Upper lobe of left lung (tissue), 4 donors: ENCODE data around the gene ECI1.

Source experiments
- EP300 ChIP-seq, 4 donors: sonication (generic); formaldehyde crosslinking; IDR thresholded peaks; one replicate each; pipeline ENCODE4 v1.5.1; 2017; ENCODE audit warnings: antibody characterized with exemption in 4 of 4, control low read depth in 2 of 4
- POLR2A ChIP-seq, 4 donors: fragments of 450-650 bp; IDR thresholded peaks; one replicate each; pipeline ENCODE4 v1.5.1; 2016 to 2017; ENCODE audit warnings: antibody characterized with exemption in 4 of 4, mild to moderate bottlenecking in 2 of 4
- TF ChIP-seq, protein P1 (sequence below), 6 experiments: fragments of 450-650 bp in 4 of 6; fragments of 200-600 bp in 2 of 6; sonication (generic) in 2 of 6; IDR thresholded peaks; one replicate each; pipeline ENCODE4 v1.5.1; 2016 to 2019; ENCODE audit warnings: antibody characterized with exemption in 6 of 6

DNA sequence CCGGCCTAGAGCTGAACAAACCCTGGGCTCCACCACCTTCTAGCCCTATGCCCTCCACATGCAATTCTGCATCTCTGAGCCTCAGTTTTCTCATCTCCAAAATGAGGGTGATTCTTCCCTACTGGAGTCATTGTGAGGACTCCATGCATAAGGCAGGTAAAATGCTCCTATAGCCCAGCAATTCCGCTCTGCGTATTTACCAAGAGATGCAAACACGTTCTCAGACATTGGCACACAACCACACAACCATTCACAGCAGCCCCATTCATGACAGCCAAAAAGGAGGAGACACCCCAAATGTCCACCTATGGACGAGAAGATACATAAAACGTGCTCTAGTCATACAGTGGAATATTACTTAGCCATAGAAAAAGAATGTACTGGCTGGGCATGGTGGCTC, 51.1 kb downstream of the ECI1 start:
- TF ChIP-seq EP300 (IDR thresholded peaks at IDR 0.05) (no peak), POLR2A (IDR thresholded peaks at IDR 0.05) (no peak)
- TF ChIP-seq, protein P1, sequence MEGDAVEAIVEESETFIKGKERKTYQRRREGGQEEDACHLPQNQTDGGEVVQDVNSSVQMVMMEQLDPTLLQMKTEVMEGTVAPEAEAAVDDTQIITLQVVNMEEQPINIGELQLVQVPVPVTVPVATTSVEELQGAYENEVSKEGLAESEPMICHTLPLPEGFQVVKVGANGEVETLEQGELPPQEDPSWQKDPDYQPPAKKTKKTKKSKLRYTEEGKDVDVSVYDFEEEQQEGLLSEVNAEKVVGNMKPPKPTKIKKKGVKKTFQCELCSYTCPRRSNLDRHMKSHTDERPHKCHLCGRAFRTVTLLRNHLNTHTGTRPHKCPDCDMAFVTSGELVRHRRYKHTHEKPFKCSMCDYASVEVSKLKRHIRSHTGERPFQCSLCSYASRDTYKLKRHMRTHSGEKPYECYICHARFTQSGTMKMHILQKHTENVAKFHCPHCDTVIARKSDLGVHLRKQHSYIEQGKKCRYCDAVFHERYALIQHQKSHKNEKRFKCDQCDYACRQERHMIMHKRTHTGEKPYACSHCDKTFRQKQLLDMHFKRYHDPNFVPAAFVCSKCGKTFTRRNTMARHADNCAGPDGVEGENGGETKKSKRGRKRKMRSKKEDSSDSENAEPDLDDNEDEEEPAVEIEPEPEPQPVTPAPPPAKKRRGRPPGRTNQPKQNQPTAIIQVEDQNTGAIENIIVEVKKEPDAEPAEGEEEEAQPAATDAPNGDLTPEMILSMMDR (IDR thresholded peaks at IDR 0.05) = no peak
